ENCODE measurements around the gene MAD1L1.
"Not testable (repeated sequence)": the region's sequence is repeated elsewhere in the genome, so short reads cannot be mapped to it uniquely, and the experiment has no call there.

The MAD1L1 gene

DNA sequence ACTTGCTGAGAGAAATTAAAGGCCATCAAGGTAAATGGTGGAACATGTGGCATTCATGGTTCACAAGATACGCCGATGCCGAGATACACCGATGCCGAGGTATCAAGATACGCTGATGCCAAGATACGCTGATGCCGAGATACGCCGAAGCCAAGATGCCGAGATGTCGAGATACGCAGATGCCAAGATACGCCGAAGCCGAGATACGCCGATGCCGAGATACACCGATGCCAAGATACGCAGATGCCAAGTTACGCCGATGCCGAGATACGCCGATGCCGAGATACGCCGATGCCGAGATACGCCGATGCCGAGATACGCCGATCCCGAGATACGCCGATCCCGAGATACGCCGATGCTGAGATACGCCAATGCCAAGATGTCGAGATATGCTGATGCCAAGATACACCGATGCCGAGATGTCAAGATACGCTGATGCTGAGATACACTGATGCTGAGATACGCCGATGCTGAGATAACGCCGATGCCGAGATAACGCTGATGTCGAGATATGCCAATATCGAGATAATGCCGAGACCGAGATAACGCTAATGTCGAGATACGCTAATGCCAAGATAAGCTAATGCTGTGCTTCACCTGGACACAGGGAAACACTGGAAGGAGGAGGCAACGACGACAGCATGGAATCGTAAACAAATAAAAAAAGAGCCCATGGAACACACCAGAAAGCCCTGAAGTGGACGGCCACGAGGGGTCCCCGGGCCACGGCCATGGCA, 172.6 kb downstream of the MAD1L1 start:
- no peak for DNase-seq

DNA sequence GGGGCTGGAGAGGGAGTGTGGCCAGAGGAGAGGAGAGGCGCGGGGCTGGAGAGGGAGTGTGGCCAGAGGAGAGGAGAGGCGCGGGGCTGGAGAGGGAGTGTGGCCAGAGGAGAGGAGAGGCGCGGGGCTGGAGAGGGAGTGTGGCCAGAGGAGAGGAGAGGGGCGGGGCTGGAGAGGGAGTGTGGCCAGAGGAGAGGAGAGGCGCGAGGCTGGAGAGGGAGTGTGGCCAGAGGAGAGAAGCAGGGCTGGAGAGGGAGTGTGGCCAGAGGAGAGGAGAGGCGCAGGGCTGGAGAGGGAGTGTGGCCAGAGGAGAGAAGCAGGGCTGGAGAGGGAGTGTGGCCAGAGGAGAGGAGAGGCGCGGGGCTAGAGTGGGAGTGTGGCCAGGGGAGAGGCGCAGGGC, 174.5 kb downstream of the MAD1L1 start:
- DNase-seq, result not testable (repeated sequence)

DNA sequence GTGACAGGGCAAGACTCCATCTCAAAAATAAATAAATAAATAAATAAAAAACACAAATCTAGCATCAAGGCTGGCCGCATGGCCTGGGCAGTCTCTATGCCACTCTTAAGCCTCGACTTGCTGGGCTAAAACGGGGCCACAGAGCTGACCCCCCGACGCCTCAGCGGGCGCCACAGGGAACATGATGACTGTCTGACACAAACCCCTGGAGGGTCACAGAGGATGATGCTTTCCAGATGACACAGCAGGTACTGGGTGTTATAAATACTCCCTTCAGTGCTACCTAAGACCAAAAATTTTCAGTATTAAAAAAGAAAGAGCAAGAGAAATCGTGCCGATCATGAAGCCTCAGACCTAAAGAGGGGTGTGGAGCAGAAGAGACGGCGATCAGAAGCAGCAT, 176.8 kb downstream of the MAD1L1 start:
- no peak for DNase-seq

DNA sequence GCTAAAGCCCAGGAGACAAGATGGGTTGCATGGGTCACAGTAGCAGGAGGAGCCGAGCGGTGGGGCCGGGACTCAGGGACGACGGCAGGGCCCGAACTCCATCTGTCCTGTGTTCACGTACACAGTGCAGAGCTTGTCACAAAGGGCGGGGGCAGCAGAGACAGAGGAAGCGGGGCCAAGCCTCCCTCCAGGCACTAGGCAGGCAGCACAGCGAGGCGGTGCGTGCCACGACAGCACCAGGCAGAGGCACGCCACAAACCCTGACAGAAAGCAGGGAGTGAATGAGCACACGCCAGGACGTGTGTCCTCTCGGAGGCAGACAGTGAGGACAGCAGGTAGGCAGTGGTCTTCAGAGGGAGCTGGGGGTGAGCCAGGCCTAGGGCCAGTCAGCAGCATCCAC, 177.8 kb downstream of the MAD1L1 start:
- DNase-seq, result no peak

DNA sequence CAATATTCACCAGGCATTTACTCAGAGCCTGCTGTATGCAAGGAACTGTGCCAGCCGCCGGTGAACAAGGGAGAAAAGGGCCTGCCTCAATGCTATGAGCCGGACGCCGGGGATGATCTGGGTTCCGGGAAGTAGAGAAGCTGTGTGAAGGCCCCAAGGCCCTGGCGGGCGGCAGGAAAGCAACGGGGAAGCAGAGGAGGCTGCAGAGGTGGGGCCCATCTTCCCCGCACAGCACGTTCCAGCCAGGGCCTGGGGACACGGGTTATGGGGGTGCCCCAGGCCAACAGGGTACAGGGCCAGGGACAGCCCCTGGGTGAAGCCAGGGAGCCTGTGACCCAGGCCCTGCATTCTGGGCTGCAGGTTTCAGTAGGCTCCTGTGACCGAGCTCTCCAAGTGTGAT, 179.3 kb downstream of the MAD1L1 start:
- no peak for DNase-seq

DNA sequence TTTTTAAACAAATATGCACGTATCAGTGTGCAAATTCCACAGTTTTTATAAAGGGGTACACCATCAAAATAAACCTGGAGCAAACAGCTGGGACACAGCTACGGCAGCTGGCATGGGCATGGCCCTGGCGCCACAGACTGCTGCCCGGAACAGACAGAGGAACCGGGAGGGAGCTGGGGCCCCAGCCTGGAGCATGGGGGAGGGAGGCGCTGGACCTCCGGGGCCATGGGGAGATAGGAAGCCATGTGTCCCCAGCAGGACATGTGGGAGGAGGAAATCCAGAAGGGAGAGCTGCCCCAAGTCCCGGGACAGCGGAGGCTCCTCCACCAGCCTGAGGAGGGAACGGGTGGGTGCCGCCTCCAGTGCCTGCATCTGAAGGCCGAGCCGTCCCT, 180.1 kb downstream of the MAD1L1 start:
- DNase-seq, result no peak

DNA sequence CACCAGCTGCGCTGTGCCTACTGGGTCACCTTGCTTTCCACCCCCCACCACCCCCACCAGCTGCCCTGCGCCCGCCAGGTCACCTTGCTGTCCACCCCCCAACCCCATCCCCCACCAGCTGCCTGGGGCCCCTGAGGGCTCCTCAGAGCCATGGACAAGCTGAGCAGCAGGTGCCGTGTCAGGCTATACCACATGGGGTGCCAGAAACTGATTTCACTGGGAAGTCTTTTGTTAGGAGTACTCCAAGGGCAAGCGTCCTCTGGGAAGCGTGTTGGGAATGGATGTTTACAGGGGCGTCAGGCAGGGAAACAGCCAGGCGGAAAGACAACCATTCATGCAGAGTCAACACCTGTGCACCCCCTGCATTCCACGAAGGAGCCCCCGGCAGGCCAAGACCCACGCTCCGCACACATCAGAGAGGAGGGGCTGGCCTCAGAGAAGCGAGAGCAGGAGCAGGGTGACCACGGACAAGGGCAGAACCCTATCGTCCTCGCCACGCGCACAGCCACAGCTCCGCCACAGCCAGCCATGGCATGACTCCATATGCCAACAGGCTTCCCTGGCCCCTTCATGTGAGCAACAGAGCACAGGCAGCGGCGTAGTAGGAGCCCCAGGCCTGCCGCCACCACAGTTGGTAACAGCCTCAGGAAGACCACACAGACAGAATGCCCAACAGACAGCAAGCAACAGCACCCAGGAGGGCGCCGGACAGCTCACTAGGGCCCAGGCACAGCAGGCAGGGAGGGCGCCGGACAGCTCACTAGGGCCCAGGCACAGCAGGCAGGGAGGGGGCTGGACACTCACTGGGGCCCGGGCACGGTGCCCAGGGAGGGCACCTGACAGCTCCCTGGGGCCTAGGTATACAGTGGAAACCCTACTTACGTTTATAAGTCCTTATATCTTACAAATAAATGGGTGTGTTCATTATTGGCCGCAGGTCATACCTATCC, 180.8 kb downstream of the MAD1L1 start:
- DNase-seq, result no peak

DNA sequence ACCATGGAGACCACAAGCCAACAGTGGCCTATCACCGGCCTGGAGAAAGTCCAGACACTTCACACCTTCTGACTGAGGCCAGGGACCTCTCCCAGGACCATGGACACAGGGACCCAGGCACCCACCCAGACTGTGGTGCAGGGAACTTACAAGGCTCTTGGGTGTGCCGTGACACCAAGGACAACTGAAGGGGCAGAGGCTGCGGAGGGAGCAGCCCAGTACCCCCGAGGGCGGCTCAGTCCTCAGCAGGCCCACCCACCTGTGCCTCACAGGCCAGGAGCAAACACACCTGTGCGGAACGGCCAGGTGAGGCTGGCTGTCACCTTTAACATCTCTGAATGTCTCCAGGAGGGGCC, 182.3 kb downstream of the MAD1L1 start:
- no peak for DNase-seq

DNA sequence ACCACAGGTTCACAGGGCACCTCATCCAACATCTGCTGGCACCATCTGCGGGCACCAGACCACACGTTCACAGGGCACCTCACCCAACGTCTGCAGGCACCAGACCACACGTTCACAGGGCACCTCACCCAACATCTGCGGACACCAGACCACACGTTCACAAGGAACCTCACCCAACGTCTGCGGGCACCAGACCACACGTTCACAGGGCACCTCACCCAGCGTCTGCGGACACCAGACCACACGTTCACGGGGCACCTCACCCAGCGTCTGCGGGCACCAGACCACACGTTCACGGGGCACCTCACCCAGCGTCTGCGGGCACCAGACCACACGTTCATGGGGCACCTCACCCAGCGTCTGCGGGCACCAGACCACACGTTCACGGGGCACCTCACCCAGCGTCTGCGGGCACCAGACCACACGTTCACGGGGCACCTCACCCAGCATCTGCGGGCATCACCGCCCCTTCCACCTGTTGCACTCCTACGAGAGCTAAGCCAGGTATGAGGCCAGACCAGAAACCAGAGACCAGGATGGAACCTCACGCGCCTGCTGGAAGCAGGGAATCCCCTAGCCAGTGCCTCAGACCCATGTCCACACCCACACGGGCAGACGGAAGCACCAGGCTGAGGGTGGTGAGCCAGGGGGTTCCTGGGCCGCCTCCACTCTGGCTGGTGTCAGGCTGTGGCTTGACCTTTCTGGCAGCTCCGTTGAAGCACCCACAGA, 182.8 kb downstream of the MAD1L1 start:
- DNase-seq, result no peak

DNA sequence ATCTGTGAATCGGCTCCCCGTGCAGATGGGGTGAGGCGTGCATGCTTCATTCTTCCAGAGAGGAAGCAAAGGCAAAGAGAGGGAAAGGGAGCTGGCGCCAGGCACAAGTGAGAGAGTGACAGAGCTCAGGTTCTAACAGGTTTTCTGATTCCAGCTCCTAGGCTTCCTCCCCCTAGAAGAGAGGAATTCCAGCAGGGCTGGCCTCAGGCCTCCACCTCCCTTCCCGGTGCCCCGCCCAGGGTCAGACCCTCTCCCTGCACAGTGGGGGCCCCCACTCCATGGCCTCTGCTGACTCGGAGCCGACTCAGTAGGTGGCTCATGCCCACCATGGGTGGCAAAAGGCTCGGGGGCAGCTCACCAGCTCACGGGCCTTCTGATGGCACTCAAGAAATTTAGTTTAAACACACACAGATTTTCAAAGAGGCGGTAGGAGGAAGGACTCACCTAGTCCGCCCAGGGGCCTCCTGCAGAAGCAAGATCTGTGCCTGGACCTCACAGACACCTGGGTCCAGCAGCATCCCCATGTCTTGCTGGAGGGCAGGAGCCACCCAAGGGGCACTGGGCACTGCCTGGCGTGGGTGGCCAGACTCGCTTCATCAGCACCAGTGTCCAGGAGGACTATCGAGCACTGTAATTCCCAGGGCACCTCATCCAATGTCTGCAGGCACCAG, 183.5 kb downstream of the MAD1L1 start:
- DNase-seq, result no peak

DNA sequence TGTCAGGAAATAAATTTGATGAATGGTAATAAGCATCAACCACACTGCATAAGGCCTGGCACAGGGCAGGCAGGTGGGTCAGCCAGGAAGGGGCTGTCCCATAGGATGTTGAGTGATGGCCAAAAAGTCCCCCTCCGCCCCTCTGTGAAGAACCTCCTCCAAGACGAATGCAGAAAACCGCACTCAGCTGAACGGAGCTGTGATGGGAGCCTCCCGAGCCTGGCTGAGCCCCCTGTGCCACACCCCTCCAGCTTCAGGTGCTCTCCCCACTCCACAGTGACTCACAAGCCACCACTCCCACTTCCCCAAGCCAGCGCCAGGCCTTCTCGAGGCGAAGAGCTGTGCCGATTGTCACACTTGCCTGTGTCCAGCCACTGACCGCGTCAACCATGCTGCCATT, 184.2 kb downstream of the MAD1L1 start:
- no peak for DNase-seq

DNA sequence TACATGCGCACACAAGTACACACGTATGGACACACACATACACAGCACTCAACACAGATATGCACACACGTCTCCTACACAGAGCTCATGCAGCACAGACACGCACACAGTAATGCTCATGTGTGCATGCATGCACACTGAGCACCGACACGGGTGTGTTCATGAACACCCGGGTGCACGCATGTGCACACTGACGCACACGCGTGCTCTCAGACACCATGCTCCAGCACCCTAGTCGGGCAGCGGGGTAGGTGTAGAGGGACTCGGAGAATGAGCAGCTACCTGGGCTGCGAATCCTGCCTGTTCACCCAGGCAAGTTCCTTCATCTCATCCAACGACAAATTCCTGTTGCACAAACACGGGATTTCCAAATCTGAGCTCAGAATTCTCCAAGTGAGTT, 184.7 kb downstream of the MAD1L1 start:
- no peak for DNase-seq

DNA sequence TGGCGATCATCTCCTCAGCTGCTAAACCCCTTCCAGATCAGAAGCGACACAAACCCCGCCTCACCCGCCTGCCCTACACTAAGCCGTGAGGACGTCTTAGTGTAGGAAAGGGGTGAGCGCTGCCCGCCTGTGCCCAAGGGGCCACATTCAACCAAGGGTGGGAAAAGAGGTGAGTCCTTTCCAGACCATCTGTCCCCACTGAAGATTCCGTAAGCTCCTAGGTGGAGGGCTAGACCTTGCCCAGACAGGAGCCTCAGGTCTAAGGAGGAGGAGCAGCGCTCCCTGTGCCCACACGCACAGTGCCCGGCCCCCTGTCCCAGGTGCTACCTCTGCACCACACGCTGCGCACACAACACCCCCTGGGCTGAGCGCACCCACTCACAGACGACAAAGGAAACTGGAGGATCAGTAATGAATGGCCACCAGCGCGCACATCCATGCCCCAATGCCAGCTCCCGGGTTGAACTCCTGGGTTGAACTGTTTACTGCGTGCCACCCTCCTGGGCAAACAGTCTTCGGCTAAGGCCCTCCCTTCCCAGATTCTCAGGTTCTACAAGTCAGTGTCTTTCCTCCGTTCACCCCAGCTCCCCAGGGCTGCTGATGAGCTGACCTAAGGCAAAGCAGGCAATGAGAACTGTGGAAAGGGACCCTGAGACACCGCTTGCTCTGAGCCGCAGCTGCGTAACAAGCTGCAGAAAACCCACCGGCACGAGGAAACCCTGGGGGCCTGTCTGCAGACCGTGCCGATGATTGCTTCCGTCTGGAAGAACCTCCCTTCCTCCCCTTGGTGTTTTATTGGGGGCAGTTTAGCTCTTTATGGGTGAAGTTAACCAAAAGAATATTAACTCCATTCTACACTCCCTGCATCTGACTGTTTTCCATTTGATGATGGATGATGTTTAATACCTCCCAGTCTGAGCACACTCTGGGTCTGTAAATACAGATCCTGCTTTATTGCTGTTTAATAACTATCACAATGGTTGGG, 185.9 kb downstream of the MAD1L1 start:
- DNase-seq, result no peak

DNA sequence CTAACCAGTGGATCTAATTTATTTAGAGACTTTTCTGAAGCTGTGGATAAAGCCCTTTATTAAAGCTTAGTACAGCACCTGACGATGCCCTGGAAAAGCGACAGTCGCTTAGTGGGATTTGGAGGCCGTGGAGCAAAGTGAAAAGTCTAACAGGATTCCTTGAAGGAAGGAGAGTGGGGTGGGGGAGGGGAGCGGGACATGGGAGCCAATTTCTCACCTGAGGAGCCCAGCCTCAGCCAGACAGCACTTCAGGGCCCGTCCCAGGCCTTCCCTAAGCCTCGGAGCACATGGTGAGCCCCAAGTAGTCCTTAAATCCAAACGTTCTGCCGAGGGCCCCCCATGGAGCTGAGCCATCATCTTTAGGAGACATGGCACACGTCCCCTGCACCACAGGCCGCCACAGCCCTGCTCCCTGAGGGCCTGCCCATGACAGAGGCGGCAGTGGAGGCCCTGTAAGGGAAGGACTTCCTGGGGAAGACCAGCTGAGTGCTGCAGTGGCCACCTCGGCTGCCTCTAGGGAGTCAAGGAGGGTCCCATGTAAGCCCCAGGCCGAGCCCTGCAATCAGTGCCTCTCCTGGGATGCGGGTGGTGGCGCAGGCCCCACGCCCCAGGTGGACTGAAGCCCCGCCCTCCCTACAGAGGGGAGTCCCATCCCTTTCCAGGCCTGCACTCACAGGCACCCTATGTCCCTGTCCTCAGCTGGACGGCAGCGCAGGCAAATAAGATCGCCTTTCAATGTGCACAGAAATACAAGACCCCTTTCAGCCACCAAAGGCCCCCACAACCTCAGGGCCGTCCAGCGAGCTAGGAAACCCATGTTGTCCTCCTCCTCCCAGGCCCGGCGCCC, 187.0 kb downstream of the MAD1L1 start:
- no peak for DNase-seq

DNA sequence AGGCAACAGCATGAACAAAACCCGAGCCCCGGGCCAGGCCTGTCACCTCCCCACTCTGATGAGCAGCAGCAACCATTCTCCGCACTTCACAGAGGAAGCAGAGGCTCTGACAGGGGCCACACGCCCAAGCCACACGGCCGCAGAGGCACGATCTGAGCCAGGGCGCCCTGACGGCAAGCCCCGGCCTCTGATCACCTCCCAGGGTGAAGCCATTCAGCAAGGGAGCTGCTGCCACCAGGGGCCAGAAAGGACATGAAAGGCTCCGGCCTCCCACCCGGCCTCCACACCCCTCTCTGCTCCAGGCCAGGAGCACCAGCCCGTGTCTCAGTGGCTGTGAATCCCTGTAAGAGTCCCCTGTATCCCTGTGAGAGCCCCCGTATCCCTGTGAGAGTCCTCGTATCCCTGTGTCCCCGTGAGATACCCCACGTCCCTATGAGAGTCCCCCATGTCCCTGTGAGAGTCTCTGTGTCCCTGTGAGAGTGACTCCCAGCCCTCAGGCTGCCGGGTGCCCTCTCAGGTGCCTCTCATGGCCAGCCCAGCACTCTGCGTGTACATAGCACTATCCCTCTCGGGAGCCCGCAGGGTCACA, 187.8 kb downstream of the MAD1L1 start:
- no peak for DNase-seq

DNA sequence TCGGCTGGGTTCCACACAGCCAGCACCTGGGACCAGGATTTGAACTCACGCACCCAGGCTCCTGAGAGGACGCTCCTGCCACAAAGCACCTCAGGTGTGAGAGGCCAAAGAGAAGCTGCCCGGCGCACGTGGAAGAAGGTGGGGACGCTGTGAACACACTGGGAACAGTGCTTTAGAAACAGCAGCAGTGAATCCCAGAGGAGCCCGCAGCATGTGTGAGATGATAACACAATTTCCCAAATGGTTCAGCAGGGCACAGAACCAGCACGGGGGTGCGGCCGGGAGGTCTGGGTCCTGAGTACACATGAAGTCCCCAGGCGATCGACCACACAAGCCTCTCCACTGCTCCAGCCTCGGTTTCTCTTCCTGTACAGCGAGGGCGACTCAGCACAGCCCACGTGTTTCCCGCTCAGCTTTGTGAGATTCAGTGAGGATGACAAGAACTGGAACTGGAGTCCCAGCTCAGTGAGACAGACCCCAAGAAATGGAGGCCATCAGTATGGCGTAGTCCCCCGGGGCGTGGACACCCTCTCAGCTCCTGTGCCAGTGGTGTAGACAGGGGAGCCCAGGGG, 188.3 kb downstream of the MAD1L1 start:
- DNase-seq, result no peak

DNA sequence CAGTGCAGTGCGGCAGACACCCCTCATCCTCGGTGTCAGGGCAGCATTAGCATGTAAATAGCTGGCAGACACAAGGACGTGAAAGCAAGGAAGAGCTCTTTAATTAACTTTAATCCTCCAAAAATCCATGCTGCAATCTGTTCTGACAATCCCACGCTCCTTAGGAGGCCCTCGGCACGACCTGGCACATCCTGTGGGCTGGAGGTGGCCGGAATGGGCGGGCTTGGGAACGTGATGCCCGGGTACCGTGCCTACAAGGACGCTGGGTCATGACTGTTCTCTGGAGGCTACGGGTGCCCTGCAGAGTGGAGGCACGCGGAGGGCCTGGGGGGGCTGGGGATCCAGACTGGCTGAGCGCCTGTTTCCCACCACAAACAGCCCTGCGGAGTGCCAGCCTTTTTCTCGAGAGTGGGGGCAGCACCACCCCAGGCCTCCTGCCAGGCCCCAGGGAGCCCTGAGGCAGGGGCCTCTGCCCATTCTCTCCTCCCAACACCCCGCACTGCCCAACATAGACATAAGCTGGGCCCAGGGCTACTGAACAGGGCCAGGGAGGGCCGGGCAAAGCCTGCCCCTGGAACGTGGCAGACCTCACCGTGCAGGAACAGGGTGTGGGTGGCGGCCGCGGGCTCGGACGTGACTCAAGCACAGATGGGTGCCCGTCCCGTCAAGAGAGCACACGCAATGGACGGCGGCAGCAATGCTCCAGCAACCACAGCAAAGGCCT, 189.3 kb downstream of the MAD1L1 start:
- no peak for DNase-seq

DNA sequence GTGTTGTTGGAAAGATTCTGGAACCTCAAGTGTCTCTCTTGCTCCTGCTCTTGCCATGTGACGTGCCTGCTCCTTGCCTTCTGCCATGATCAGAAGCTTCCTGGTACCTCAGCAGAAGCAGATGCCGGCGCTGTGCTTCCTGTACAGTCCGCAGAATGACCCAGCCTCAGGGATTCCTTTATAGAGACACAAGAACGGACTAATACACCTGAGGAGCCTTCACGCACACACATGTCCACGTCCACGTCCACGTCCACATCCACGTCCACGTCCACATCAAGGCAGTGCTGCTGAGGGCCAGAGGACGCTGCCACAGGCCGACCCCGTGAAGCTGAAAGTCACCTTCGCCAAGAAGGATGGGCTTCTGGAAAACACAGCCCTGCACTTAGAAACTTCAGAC, 190.1 kb downstream of the MAD1L1 start:
- no peak for DNase-seq
